ENCODE measurements around the gene BCDIN3D.

DNA sequence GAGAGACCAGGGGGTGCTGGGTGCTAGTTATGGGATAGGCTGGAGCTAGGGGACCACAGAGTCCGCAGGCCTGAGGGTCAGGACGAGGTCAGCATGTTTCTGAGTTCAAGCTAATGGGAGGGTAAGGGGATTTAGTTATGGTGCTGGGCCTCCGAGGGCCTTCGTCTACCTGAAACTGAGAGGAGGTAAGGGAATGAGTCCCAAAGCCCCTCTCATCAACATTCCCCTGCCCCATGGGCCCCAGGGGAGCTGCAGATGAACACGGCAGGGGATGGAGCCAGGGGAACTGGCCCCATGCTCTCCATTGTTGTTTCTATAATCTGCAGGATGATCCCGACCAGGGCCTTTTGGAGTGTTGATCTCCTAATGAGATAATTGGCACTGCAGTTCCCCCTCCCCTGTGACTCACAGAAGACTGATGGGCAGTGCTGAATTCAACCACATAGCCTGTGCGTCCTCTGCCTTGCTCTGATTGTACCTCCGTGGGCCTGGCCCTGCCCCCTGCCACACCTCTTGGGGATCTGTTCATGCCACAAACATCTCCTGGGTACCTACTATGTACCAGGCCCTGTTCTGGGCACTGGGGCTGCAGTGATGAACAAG is 39.4 kb upstream of the BCDIN3D start:
- TF ChIP-seq, protein P1, sequence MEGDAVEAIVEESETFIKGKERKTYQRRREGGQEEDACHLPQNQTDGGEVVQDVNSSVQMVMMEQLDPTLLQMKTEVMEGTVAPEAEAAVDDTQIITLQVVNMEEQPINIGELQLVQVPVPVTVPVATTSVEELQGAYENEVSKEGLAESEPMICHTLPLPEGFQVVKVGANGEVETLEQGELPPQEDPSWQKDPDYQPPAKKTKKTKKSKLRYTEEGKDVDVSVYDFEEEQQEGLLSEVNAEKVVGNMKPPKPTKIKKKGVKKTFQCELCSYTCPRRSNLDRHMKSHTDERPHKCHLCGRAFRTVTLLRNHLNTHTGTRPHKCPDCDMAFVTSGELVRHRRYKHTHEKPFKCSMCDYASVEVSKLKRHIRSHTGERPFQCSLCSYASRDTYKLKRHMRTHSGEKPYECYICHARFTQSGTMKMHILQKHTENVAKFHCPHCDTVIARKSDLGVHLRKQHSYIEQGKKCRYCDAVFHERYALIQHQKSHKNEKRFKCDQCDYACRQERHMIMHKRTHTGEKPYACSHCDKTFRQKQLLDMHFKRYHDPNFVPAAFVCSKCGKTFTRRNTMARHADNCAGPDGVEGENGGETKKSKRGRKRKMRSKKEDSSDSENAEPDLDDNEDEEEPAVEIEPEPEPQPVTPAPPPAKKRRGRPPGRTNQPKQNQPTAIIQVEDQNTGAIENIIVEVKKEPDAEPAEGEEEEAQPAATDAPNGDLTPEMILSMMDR (IDR thresholded peaks at IDR 0.05; ENCODE audit: low read depth, low read length): no peak
- no peak for TF ChIP-seq POLR2A (IDR thresholded peaks at IDR 0.05; ENCODE audit: extremely low read depth, insufficient read length)
- TF ChIP-seq, protein P2, sequence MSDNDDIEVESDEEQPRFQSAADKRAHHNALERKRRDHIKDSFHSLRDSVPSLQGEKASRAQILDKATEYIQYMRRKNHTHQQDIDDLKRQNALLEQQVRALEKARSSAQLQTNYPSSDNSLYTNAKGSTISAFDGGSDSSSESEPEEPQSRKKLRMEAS (IDR thresholded peaks at IDR 0.05; ENCODE audit: low read depth, low read length): no peak

Measured in NB4 (cell line).